GM13977 (cell line): ENCODE results near the gene OPN4.

Experiments
- DNase-seq: peaks from one replicate; pipeline ENCODE4 v3.0.0; 2012; ENCODE audit warnings: low spot score
- CTCF ChIP-seq: IDR thresholded peaks from 2 replicates; pipeline ENCODE4 v1.5.1; 2012; ENCODE audit warnings: mild to moderate bottlenecking, control low read depth; ENCODE audit not compliant: insufficient read depth; ENCODE audit errors: extremely low read depth, missing control alignments
- in situ Hi-C: fragments of 300-500 bp; cut with MboI; formaldehyde crosslinking; loops from one replicate; pipeline ENCODE4 v1.12.0; 2022; ENCODE audit warnings: low sequenced_read_pairs, low pct_unique_long_range_greater_than_20kb, mixed read lengths, inconsistent platforms; ENCODE audit not compliant: unreplicated experiment

Gene OPN4

GRCh38 chr10:86703176-86703575 lies 48.8 kb downstream of the OPN4 start:
- DNase-seq = no peak
- TF ChIP-seq CTCF = no peak
- in situ Hi-C loops = no loop called here

- TF ChIP-seq CTCF = no peak
- no peak for DNase-seq
- in situ Hi-C loops = no loop called here
Measured at GRCh38 chr10:86705139-86705538, 50.8 kb downstream of the OPN4 start.

GRCh38 chr10:86705905-86706304 lies 51.6 kb downstream of the OPN4 start:
- in situ Hi-C loops = no loop called here
- TF ChIP-seq CTCF = no peak
- no peak for DNase-seq

GRCh38 chr10:86706401-86706841 lies 52.1 kb downstream of the OPN4 start:
- in situ Hi-C loops = no loop called here
- no peak for TF ChIP-seq CTCF
- DNase-seq = no peak

- in situ Hi-C loops = no loop called here
- DNase-seq = no peak
- no peak for TF ChIP-seq CTCF
Measured at GRCh38 chr10:86706977-86707376, 52.6 kb downstream of the OPN4 start.

GRCh38 chr10:86707505-86707904 lies 53.2 kb downstream of the OPN4 start:
- in situ Hi-C loops = no loop called here
- TF ChIP-seq CTCF = no peak
- DNase-seq = no peak
